GM21576 (cell line): ENCODE measurements around the gene FES.
"Not testable (repeated sequence)": the region's sequence is repeated elsewhere in the genome, so short reads cannot be mapped to it uniquely, and the experiment has no call there.

Experiments
- ATAC-seq: cut with Tn5 transposase; IDR thresholded peaks from one replicate; pipeline ENCODE4 v1.9.1; 2021; ENCODE audit warnings: mild to moderate bottlenecking, moderate library complexity; ENCODE audit not compliant: unreplicated experiment

The FES gene

GRCh38 chr15:90907051-90907660, 22.9 kb downstream of the FES start:
- no peak for ATAC-seq

- no peak for ATAC-seq
These were observed 23.7 kb downstream of the FES start for GRCh38 chr15:90907838-90908507.

GRCh38 chr15:90909449-90909848, 25.1 kb downstream of the FES start:
- not testable (repeated sequence) for ATAC-seq

- ATAC-seq = no peak
These were observed 25.7 kb downstream of the FES start for GRCh38 chr15:90909976-90910375.

GRCh38 chr15:90910441-90911301, 26.4 kb downstream of the FES start:
- ATAC-seq = no peak

GRCh38 chr15:90911302-90911623, 27.0 kb downstream of the FES start:
- ATAC-seq = no peak

GRCh38 chr15:90911906-90912769, 27.8 kb downstream of the FES start:
- ATAC-seq = no peak

- no peak for ATAC-seq
These were observed 28.4 kb downstream of the FES start for GRCh38 chr15:90912770-90913075.

GRCh38 chr15:90913398-90913944, 29.2 kb downstream of the FES start:
- no peak for ATAC-seq

GRCh38 chr15:90914305-90915080, 30.2 kb downstream of the FES start:
- no peak for ATAC-seq

- ATAC-seq = no peak
These were observed 31.0 kb downstream of the FES start for GRCh38 chr15:90915216-90915807.

GRCh38 chr15:90915808-90916440, 31.6 kb downstream of the FES start:
- no peak for ATAC-seq

GRCh38 chr15:90916461-90916860, 32.2 kb downstream of the FES start:
- ATAC-seq = no peak

- ATAC-seq = no peak
These were observed 33.3 kb downstream of the FES start for GRCh38 chr15:90917569-90917968.

- ATAC-seq = no peak
These were observed 33.9 kb downstream of the FES start for GRCh38 chr15:90918034-90918788.

GRCh38 chr15:90918835-90919234, 34.5 kb downstream of the FES start:
- ATAC-seq = no peak

- no peak for ATAC-seq
These were observed 37.6 kb downstream of the FES start for GRCh38 chr15:90921887-90922286.

- peak; percentile 76 for ATAC-seq
These were observed 38.5 kb downstream of the FES start for GRCh38 chr15:90922712-90923322.
